Aorta (tissue), 5 donors: ENCODE data around the gene GCNT4. TPM values are rescaled to one million over a fixed set of nuclear protein-coding genes. Genes with fewer than 3 reads are reported as not detected.

Source experiments
- ATAC-seq: fragments of 200-7000 bp; cut with Tn5 transposase; one replicate; pipeline ENCODE4 v1.9.1; 2022; ENCODE audit warnings: moderate library complexity; ENCODE audit not compliant: low FRiP score
- DNase-seq, 2 donors: peaks; one replicate each; pipeline ENCODE4 v3.0.0-alpha.2; 2020
- H3K27ac ChIP-seq, 2 donors: one replicate each; pipeline ENCODE4 v1.5.1; 2013; ENCODE audit warnings: low read length in 2 of 2, mild to moderate bottlenecking in 2 of 2, moderate library complexity in 2 of 2, control low read depth in 1 of 2, inconsistent platforms in 1 of 2, low read depth in 1 of 2
- H3K27me3 ChIP-seq, 2 donors: one replicate each; pipeline ENCODE4 v1.6.1; 2013; ENCODE audit warnings: control low read depth in 1 of 2, low read length in 1 of 2, mild to moderate bottlenecking in 1 of 2, moderate library complexity in 1 of 2; ENCODE audit not compliant: insufficient read depth in 2 of 2, control insufficient read depth in 1 of 2
- H3K36me3 ChIP-seq, 2 donors: one replicate each; pipeline ENCODE4 v1.6.1; 2013; ENCODE audit warnings: control low read depth in 1 of 2, low read length in 1 of 2, mild to moderate bottlenecking in 1 of 2; ENCODE audit not compliant: insufficient read depth in 2 of 2, control insufficient read depth in 1 of 2
- H3K4me1 ChIP-seq, 2 donors: one replicate each; pipeline ENCODE4 v1.6.1; 2013; ENCODE audit warnings: low read length in 2 of 2, control low read depth in 1 of 2, mild to moderate bottlenecking in 1 of 2, moderate library complexity in 1 of 2; ENCODE audit not compliant: insufficient read depth in 2 of 2, control insufficient read depth in 1 of 2
- H3K4me3 ChIP-seq, 2 donors: one replicate each; pipeline ENCODE4 v1.5.1; 2013; ENCODE audit warnings: low read length in 2 of 2, control low read depth in 1 of 2, mild to moderate bottlenecking in 1 of 2
- H3K9me3 ChIP-seq: one replicate; pipeline ENCODE4 v1.6.1; 2013; ENCODE audit warnings: mild to moderate bottlenecking, low read length; ENCODE audit not compliant: control insufficient read depth
- WGBS, 2 donors: extraction: QIAGEN DNeasy Blood & Tissue Kit; methylation state at CpG; one replicate each; pipeline ENCODE4 v1.1.7; 2013; 5-methylcytosine and 5-hydroxymethylcytosine counted together
- intact Hi-C, 2 donors: fragments of 100-400 bp; cut with DNase I; formaldehyde crosslinking; loops; one replicate each; pipeline versions ENCODE4 v1.14.2 to v1.15.0; 2022
- polyA plus RNA-seq, 2 donors: library from polyadenylated mRNA; stranded (reverse); fragments of 200-250 nt; gene quantifications; one replicate each; pipeline ENCODE4 v1.2.3, GENCODE V29; 2013
- total RNA-seq, 2 donors: library from RNA; stranded (reverse); fragmentation: NEBNext Ultra II Directional; extraction: Animal tissue kit (Norgen Biotek cat#: 25700); gene quantifications; one replicate each; pipeline ENCODE4 v1.2.1, GENCODE V29; 2021
- donor health status: healthy with polysubstance abuse.
- donor health status: Bipolar disorder and iron deficiency.
- donor health status: DM: no; HTN: no; CAD: no.
- donor health status: DM: no; HTN: no; CAD: no.
- donor health status: DM: yes; HTN: yes; CAD: no.

GCNT4 gene
- total and polyA plus RNA-seq, 4 donors: 2.0 to 5.6 (median 3.4) TPM

- Histone ChIP-seq H3K36me3 (no peaks in the 10 kb centered on the region), H3K27ac (no peak overlapping the region), H3K27me3 (no peaks in the 10 kb centered on the region), H3K9me3 (no peaks in the 10 kb centered on the region), H3K4me1 (no peaks in the 10 kb centered on the region), H3K4me3 (no peak overlapping the region)
- 85 to 86% methylated on average over 5 of the region's 5 CpGs for WGBS, 2 donors
- ATAC-seq (no peak), DNase-seq (no peak)
- intact Hi-C loops: no loop called here
Measured at GRCh38 chr5:75017971-75018370, 34.4 kb downstream of the GCNT4 start.

DNA sequence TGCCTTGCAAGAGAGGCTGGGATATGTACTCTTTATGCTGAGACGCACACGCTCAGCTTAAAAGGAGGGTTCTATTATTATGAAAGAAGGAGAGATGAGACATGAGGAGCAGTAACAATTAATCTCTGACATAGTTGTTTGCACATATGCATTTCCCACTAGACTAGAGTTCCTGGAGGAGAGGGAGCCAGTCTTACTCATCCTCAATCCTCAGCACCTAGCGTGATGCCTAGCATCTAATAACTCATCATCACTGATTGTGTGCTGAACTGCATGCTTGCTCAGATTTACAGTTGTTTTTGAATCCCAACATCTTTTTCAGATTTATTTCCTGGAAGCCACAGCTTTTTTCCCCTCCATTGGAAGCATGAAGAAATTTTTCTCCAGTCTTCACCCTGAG is 35.5 kb downstream of the GCNT4 start:
- no peaks in the 10 kb centered on the region for H3K27me3 ChIP-seq
- no peaks in the 10 kb centered on the region for H3K9me3 ChIP-seq
- ATAC-seq: no peak
- H3K4me3 ChIP-seq: no peak overlapping the region
- intact Hi-C loops: no loop called here
- H3K27ac ChIP-seq: no peak overlapping the region
- no peaks in the 10 kb centered on the region for H3K36me3 ChIP-seq
- H3K4me1 ChIP-seq: no peaks in the 10 kb centered on the region
- no peak for DNase-seq
- 83 to 87% methylated on average over 3 of the region's 3 CpGs for WGBS, 2 donors

DNA sequence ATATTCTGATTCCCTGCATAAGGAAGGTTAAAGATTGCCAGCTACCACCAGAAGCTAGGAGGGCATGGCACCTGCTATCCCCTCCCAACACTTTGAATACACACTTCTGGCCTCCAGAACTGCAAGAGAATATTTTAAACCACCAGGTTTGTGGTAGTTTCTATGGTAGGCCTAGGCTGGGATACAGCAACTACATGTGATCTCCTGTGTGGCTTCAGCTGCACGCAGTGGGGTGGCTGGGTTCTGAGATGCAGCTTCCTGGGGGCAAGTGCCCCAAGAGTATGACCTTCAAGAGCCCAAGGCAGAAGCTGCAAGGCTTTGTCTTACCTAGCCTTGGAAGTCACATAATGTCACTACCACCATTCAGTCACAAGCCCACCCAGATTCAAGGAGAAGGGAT is 39.6 kb downstream of the GCNT4 start:
- intact Hi-C loops: no loop called here
- Histone ChIP-seq H3K27me3 (no peaks in the 10 kb centered on the region), H3K36me3 (no peaks in the 10 kb centered on the region), H3K4me1 (no peaks in the 10 kb centered on the region), H3K9me3 (no peaks in the 10 kb centered on the region), H3K4me3 (no peak overlapping the region), H3K27ac (no peak overlapping the region)
- 94 to 100% methylated on average over 1 of the region's 1 CpG for WGBS, 2 donors
- no peak for DNase-seq
- no peak for ATAC-seq

DNA sequence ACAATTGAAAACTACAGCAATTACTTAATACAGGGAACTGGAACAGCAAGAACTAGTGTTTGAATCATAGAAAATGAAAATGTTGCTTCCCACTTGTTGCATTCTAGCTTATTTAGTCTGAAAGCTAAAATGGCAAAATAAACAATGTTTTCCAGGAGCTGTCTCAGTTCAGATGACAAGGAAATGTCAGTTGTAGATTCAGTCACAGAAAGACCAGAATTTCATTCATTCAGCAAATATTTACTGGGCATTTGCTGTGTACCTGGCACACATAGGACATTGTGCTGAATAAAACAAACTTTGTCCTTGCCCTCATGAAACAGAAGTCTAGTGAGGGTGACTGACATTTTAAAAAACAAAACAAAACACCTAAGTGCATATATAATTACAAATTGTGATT is 41.5 kb downstream of the GCNT4 start:
- Histone ChIP-seq H3K4me1 (no peaks in the 10 kb centered on the region), H3K27ac (no peak overlapping the region), H3K27me3 (no peaks in the 10 kb centered on the region), H3K9me3 (no peaks in the 10 kb centered on the region), H3K36me3 (no peaks in the 10 kb centered on the region), H3K4me3 (no peak overlapping the region)
- intact Hi-C loops: no loop called here
- ATAC-seq: no peak
- DNase-seq: no peak

DNA sequence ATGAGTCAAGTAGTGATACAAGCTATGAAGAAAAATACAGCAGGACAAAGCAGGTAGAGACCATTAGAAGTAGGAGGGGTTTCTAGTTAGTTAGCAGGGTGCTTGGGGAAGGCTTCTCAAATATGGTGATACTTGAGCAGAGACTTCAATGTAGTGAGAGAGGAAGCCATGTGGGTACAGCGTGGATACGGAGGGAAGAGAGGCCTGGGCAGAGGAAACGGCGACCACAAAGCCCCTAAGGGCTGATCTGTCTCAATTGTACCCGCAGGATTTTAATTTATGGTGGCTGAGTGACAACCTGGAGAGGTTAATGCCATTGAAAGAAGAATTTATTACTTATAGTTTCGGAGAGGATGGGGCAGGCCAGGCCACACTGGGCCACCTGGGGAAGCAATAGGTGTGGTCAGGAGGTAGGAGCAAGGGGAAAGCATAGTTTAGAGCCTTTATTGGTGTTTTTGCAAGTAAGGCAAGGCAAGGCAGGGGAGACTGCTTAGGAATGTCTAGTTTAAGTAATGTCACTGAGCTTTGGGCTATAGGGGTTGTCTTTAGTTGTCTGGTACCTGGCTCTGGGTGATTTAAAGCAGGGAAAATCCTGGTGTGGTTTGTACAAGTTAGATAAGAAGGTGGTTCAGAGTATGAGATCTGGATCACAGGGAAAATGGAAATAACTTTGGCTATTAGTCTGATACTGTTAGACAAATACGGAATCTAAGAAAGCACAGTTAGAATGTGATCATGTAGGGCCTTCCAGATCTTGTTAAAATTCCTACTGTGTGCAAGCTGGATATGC is 42.6 kb downstream of the GCNT4 start:
- Histone ChIP-seq H3K9me3 (peaks cover 1% of the 10 kb centered on the region), H3K4me3 (no peak overlapping the region), H3K4me1 (no peaks in the 10 kb centered on the region), H3K27ac (no peak overlapping the region), H3K27me3 (no peaks in the 10 kb centered on the region), H3K36me3 (no peaks in the 10 kb centered on the region)
- no peak for DNase-seq
- WGBS, 2 donors: 41 to 60% methylated on average over 7 of the region's 7 CpGs
- no peak for ATAC-seq
- intact Hi-C loops: no loop called here

DNA sequence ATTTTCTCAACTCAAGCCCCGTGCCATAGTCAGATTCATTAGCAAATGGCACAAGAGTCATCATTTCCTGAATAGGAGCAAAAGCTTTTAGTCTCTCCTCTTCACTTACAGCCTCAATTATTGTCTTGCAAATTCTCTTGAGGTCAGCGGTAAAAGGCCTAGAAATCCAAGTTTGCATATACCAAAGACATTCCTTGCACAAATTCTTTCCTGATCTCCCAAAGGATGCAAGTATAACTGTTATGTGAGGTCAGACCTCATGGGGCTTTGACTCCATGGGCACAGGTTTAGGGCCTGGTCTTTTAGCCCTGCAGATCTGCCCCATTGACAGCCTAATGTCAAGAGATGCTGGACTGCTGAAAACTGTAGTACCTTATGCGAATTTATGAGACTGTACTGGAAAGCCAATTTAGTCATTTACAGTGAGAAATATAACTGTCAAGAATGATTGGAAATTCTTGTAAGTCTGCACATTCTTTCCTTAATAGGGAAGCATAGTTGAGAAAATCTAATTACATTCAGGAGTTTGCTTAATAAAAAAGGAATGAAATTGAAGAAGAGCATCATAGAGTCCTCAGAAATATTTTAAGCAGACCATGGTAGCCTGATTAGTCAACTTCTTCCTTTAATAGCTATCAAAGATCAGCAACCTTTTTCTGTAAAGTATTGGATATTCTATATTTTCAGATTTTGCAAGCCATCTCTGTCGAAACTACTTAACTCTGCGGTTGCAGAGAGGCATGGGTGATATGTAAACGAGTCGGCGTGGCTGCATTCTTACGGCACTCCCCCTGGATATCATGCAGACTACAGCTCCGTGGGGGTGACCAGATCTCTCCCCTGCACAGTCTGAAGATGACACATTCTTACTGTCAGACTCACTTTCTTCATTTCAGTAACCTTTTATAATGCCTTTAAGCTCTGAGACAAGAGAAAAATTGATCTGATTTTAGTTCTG is 45.2 kb downstream of the GCNT4 start:
- H3K4me1 ChIP-seq: no peaks in the 10 kb centered on the region
- H3K9me3 ChIP-seq: peaks cover 1% of the 10 kb centered on the region
- no peaks in the 10 kb centered on the region for H3K27me3 ChIP-seq
- no peak overlapping the region for H3K4me3 ChIP-seq
- H3K36me3 ChIP-seq: no peaks in the 10 kb centered on the region
- ATAC-seq (no peak), DNase-seq (no peak)
- intact Hi-C loops: no loop called here
- H3K27ac ChIP-seq: no peak overlapping the region
- 71 to 76% methylated on average over 10 of the region's 10 CpGs for WGBS, 2 donors

- DNase-seq: no peak
- no peaks in the 10 kb centered on the region for H3K4me1 ChIP-seq
- no peaks in the 10 kb centered on the region for H3K27me3 ChIP-seq
- ATAC-seq: no peak
- intact Hi-C loops: no loop called here
- WGBS, 2 donors: 0 to 46% methylated on average over 1 of the region's 1 CpG
- peaks cover 1% of the 10 kb centered on the region for H3K9me3 ChIP-seq
- H3K27ac ChIP-seq: no peak overlapping the region
- H3K36me3 ChIP-seq: no peaks in the 10 kb centered on the region
- H3K4me3 ChIP-seq: no peak overlapping the region
Measured at GRCh38 chr5:75005561-75005960, 46.8 kb downstream of the GCNT4 start.
